Measurements from ENCODE around the gene FLNA.
"Not testable (repeated sequence)": the region's sequence is repeated elsewhere in the genome, so short reads cannot be mapped to it uniquely, and the experiment has no call there.

Gene FLNA

DNA sequence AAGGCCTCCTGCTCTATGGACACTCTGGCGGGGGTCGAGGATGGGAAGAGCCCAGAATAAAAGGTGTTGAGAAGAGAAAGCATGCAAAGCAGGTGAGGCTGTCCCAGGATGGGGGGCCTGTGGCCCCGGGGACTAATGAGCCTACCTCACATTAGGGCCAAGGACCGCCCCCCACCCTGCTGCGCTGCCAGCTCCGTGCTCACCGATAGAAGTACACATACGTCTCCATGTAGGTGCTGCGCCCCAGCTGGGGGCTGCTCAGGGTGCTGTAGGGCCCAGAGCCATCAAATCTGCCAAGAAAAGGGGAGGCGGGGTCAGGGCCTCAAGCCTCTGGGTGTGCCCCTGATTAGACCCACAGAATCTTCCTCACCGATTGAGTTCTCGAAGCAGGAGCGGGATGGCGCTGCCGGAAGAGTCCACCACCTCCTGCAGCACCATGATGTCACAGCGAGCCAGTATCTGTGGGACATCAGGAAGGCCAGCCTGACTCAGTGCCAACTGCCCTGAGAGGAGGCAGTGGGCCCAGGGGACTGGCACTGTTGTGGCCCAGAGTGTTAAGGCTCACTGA is 30.3 kb upstream of the FLNA start:
- Histone ChIP-seq H3K27ac (ENCODE audit: low read depth, low read length, severe bottlenecking) (no peak overlapping the region), H3K4me1 (ENCODE audit: control insufficient read depth, insufficient read depth, low read length, poor library complexity, severe bottlenecking) (peaks cover 4% of the 10 kb centered on the region)
- WGBS, 2 experiments (ENCODE audit: insufficient coverage in 2 of 2): 95% methylated on average over 8 of the region's 16 CpGs; no CpG with 5 or more reads in 1 of the 2 experiments

GRCh38 chrX:154403858-154404257 is 29.4 kb upstream of the FLNA start:
- no peaks in the 10 kb centered on the region for H3K9me3 ChIP-seq (ENCODE audit: control insufficient read depth, low read length)
- H3K4me1 ChIP-seq (ENCODE audit: control insufficient read depth, insufficient read depth, low read length, poor library complexity, severe bottlenecking): peaks cover 4% of the 10 kb centered on the region
- no peak overlapping the region for H3K4me3 ChIP-seq (ENCODE audit: extremely low read depth, insufficient read depth, low read length, poor library complexity, severe bottlenecking)
- peaks cover 16% of the 10 kb centered on the region for H3K36me3 ChIP-seq (ENCODE audit: control insufficient read depth, insufficient read depth, low read length)
- H3K27ac ChIP-seq (ENCODE audit: low read depth, low read length, severe bottlenecking): no peak overlapping the region
- WGBS, 2 experiments (ENCODE audit: insufficient coverage in 2 of 2): 93% methylated on average over 3 of the region's 4 CpGs; no CpG with 5 or more reads in 1 of the 2 experiments

More for the DNA sequence above, 30.3 kb upstream of the FLNA start:
- Histone ChIP-seq H3K4me3 (ENCODE audit: extremely low read depth, insufficient read depth, low read length, poor library complexity, severe bottlenecking) (no peak overlapping the region), H3K36me3 (ENCODE audit: control insufficient read depth, insufficient read depth, low read length) (peaks cover 7% of the 10 kb centered on the region), H3K9me3 (ENCODE audit: control insufficient read depth, low read length) (no peaks in the 10 kb centered on the region)

- Histone ChIP-seq H3K4me1 (ENCODE audit: control insufficient read depth, insufficient read depth, low read length, poor library complexity, severe bottlenecking) (no peaks in the 10 kb centered on the region), H3K9me3 (ENCODE audit: control insufficient read depth, low read length) (no peaks in the 10 kb centered on the region), H3K4me3 (ENCODE audit: extremely low read depth, insufficient read depth, low read length, poor library complexity, severe bottlenecking) (no peak overlapping the region), H3K27ac (ENCODE audit: low read depth, low read length, severe bottlenecking) (no peak overlapping the region), H3K36me3 (ENCODE audit: control insufficient read depth, insufficient read depth, low read length) (peaks cover 18% of the 10 kb centered on the region)
- 80 to 95% methylated on average over 1 to 8 of the region's 10 CpGs for WGBS, 2 experiments (ENCODE audit: insufficient coverage in 2 of 2)
Measured at GRCh38 chrX:154403192-154403591, 28.8 kb upstream of the FLNA start.

- no peaks in the 10 kb centered on the region for H3K4me1 ChIP-seq (ENCODE audit: control insufficient read depth, insufficient read depth, low read length, poor library complexity, severe bottlenecking)
- no peak overlapping the region for H3K27ac ChIP-seq (ENCODE audit: low read depth, low read length, severe bottlenecking)
- no peak overlapping the region for H3K4me3 ChIP-seq (ENCODE audit: extremely low read depth, insufficient read depth, low read length, poor library complexity, severe bottlenecking)
- 91 to 92% methylated on average over 5 to 9 of the region's 19 CpGs for WGBS, 2 experiments (ENCODE audit: insufficient coverage in 2 of 2)
- peaks cover 18% of the 10 kb centered on the region for H3K36me3 ChIP-seq (ENCODE audit: control insufficient read depth, insufficient read depth, low read length)
- no peaks in the 10 kb centered on the region for H3K9me3 ChIP-seq (ENCODE audit: control insufficient read depth, low read length)
Measured at GRCh38 chrX:154402622-154403127, 28.2 kb upstream of the FLNA start.

DNA sequence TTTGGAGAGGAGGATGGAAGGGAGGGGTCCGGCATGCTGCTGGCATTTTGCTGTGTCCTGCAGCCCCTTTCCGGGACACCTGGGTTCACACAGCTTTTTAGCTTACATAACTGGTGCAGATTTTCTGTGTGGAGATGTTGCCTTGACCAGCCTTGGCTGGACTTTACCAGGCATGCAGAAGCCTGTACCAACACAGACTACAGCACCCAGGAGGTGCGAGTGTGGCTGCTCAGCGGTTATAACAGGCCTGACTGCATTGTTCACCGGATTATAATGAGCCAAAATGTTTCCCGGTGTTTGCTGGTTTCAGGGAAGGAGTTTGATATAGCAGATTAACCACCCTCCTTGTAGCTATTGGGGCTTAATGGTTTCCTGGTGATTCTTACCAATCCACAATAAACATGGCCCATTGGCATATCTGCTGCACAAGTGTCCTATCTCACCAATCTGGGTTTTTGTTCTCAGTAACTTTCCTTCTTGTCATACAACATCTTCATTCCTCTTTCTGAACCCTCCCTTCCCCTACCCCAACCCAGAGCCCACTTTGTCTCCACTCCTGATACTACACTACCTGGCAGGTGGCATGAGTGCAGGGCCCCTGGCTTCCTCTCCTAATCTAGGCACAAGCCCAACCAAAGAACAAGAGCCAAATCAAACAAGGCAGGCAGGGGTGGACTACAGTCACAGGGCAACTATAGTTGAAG is 27.6 kb upstream of the FLNA start:
- Histone ChIP-seq H3K27ac (ENCODE audit: low read depth, low read length, severe bottlenecking) (no peak overlapping the region), H3K9me3 (ENCODE audit: control insufficient read depth, low read length) (no peaks in the 10 kb centered on the region), H3K4me3 (ENCODE audit: extremely low read depth, insufficient read depth, low read length, poor library complexity, severe bottlenecking) (no peak overlapping the region), H3K4me1 (ENCODE audit: control insufficient read depth, insufficient read depth, low read length, poor library complexity, severe bottlenecking) (no peaks in the 10 kb centered on the region), H3K36me3 (ENCODE audit: control insufficient read depth, insufficient read depth, low read length) (peaks cover 18% of the 10 kb centered on the region)
- 86% methylated on average over 1 of the region's 6 CpGs; no CpG with 5 or more reads in 1 of the 2 experiments for WGBS, 2 experiments (ENCODE audit: insufficient coverage in 2 of 2)

DNA sequence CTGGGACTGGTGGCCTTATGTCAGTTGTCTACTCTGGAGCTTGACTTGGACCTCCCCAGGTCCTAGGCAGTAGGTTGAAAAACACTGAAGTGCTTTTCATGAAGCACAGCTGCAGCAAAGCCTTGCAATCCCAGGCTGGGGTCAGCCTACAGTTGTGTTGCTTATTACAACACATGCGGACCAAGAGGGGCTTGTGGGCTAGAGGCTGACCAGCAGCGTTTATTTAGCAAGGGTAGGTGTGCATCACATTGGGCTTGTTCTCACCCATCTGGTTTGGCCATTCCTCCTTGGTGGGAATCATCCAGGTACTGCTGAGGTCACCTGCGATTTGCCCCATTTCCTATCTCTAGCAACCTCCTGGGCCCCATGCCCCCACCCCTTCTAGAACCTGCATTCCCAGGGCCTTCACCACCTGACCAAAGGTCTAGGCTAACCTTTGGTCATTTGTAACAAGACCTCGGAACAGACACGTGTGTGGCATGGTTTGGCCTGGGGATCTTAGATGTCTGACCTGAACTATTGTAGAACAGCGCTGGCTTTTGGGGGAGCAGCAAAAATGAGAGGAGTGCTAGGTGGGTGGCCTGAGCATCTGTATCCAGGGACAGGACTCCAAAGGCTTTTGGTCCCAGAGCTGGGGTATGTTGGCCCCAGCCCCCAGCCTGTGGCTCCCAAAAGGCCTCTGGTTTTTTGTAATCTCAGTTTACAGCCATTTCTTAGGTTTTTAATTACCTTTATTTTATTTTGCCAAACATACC is 26.8 kb upstream of the FLNA start:
- Histone ChIP-seq H3K4me1 (ENCODE audit: control insufficient read depth, insufficient read depth, low read length, poor library complexity, severe bottlenecking) (no peaks in the 10 kb centered on the region), H3K4me3 (ENCODE audit: extremely low read depth, insufficient read depth, low read length, poor library complexity, severe bottlenecking) (no peak overlapping the region), H3K27ac (ENCODE audit: low read depth, low read length, severe bottlenecking) (no peak overlapping the region), H3K9me3 (ENCODE audit: control insufficient read depth, low read length) (no peaks in the 10 kb centered on the region), H3K36me3 (ENCODE audit: control insufficient read depth, insufficient read depth, low read length) (peaks cover 18% of the 10 kb centered on the region)
- 82 to 93% methylated on average over 3 of the region's 6 CpGs for WGBS, 2 experiments (ENCODE audit: insufficient coverage in 2 of 2)

GRCh38 chrX:154400369-154400817 is 26.0 kb upstream of the FLNA start:
- peaks cover 18% of the 10 kb centered on the region for H3K36me3 ChIP-seq (ENCODE audit: control insufficient read depth, insufficient read depth, low read length)
- H3K27ac ChIP-seq (ENCODE audit: low read depth, low read length, severe bottlenecking); H3K9me3 ChIP-seq (ENCODE audit: control insufficient read depth, low read length); H3K4me1 ChIP-seq (ENCODE audit: control insufficient read depth, insufficient read depth, low read length, poor library complexity, severe bottlenecking); H3K4me3 ChIP-seq (ENCODE audit: extremely low read depth, insufficient read depth, low read length, poor library complexity, severe bottlenecking): not testable (repeated sequence)
- 100% methylated on average over 1 of the region's 6 CpGs; no CpG with 5 or more reads in 1 of the 2 experiments for WGBS, 2 experiments (ENCODE audit: insufficient coverage in 2 of 2)

GRCh38 chrX:154399527-154400368 is 25.3 kb upstream of the FLNA start:
- no peaks in the 10 kb centered on the region for H3K4me1 ChIP-seq (ENCODE audit: control insufficient read depth, insufficient read depth, low read length, poor library complexity, severe bottlenecking)
- no peaks in the 10 kb centered on the region for H3K9me3 ChIP-seq (ENCODE audit: control insufficient read depth, low read length)
- peak overlapping the region; percentile 65 for H3K4me3 ChIP-seq (ENCODE audit: extremely low read depth, insufficient read depth, low read length, poor library complexity, severe bottlenecking)
- H3K36me3 ChIP-seq (ENCODE audit: control insufficient read depth, insufficient read depth, low read length): peaks cover 18% of the 10 kb centered on the region
- WGBS, 2 experiments (ENCODE audit: insufficient coverage in 2 of 2): 90 to 96% methylated on average over 2 to 3 of the region's 14 CpGs
- peak overlapping the region; percentile 98 for H3K27ac ChIP-seq (ENCODE audit: low read depth, low read length, severe bottlenecking)

DNA sequence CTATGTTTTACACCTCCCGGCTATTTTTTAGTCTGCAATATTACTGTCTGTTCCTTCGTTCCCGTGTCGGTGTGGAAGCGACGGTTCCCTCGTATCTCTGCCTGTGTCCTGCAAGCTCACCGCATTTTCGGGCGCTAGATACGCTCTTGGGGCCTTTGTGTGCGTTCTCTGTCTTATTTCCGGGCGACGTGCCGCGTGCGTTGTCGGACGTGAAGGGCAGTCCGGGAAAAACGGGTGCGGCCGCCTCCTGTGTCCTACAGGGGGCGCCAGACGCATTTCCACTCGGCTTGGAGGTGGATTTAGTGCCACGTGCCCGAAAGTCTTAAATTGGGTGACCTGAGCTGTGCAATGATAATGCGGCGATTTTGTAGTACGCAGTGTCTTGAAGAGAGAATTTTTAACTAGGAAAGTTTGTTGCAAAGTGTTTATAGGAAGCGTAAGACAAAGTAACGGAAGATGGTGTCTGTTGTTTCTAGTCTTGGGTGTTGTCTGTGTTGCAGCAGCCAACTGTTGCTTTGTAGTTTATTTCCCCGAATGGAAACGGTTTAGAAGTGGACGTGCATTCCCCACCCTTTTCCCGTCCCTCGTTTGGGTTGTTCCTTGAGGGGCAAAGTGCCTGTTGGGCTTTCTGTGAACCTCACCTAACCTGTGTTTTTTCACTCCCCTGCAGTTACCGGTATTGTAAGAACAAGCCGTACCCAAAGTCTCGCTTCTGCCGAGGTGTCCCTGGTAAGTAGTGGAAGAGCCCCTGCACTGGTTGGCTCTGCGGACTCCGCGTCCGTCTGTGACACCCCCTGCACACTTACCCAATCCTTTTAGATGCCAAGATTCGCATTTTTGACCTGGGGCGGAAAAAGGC is 24.5 kb upstream of the FLNA start:
- Histone ChIP-seq H3K4me1 (ENCODE audit: control insufficient read depth, insufficient read depth, low read length, poor library complexity, severe bottlenecking) (no peaks in the 10 kb centered on the region), H3K27ac (ENCODE audit: low read depth, low read length, severe bottlenecking) (peak overlapping the region; percentile 98), H3K9me3 (ENCODE audit: control insufficient read depth, low read length) (no peaks in the 10 kb centered on the region), H3K4me3 (ENCODE audit: extremely low read depth, insufficient read depth, low read length, poor library complexity, severe bottlenecking) (peak overlapping the region; percentile 65), H3K36me3 (ENCODE audit: control insufficient read depth, insufficient read depth, low read length) (peaks cover 18% of the 10 kb centered on the region)
- WGBS, 2 experiments (ENCODE audit: insufficient coverage in 2 of 2): 0 to 1% methylated on average over 10 to 29 of the region's 49 CpGs
